Neuronal stem cell (in vitro differentiated cells): ENCODE data around the gene ATP5MC2.
"Not testable (repeated sequence)": the region's sequence is repeated elsewhere in the genome, so short reads cannot be mapped to it uniquely, and the experiment has no call there.

ENCODE experiments used
- DNase-seq: peaks from one replicate; pipeline ENCODE4 v3.0.0-alpha.2; 2013; ENCODE audit warnings: low spot score
- H2AFZ ChIP-seq: one replicate; pipeline ENCODE4 v1.6.1; 2013; ENCODE audit warnings: mild to moderate bottlenecking, low read length, inconsistent platforms
- H2AK5ac ChIP-seq: 2 replicates; pipeline ENCODE4 v1.6.1; 2013; ENCODE audit warnings: low read depth, mild to moderate bottlenecking, inconsistent platforms, low read length, moderate library complexity, mixed read lengths
- H2BK120ac ChIP-seq: 2 replicates; pipeline ENCODE4 v1.6.1; 2013; ENCODE audit warnings: low read depth, mild to moderate bottlenecking, inconsistent platforms, low read length, moderate library complexity, mixed read lengths
- H2BK12ac ChIP-seq: one replicate; pipeline ENCODE4 v1.6.1; 2013; ENCODE audit warnings: low read length, inconsistent platforms
- H2BK15ac ChIP-seq: 2 replicates; pipeline ENCODE4 v1.6.1; 2013; ENCODE audit warnings: mild to moderate bottlenecking, low read length, inconsistent platforms, mixed read lengths
- H2BK5ac ChIP-seq: one replicate; pipeline ENCODE4 v1.6.1; 2013; ENCODE audit warnings: inconsistent platforms, mild to moderate bottlenecking, low read length, moderate library complexity
- H3K14ac ChIP-seq: one replicate; pipeline ENCODE4 v1.6.1; 2013; ENCODE audit warnings: low read length, inconsistent platforms
- H3K18ac ChIP-seq: 2 replicates; pipeline ENCODE4 v1.6.1; 2013; ENCODE audit warnings: low read length, inconsistent platforms
- H3K23ac ChIP-seq: 2 replicates; pipeline ENCODE4 v1.6.1; 2013; ENCODE audit warnings: low read depth, mild to moderate bottlenecking, mixed read lengths, low read length, inconsistent platforms; ENCODE audit not compliant: poor library complexity
- H3K27ac ChIP-seq: replicated peaks from 3 replicates; pipeline ENCODE4 v1.5.1; 2013; ENCODE audit warnings: low read length, inconsistent platforms
- H3K27me3 ChIP-seq, 3 experiments: 2 replicates each; pipeline ENCODE4 v1.6.1; 2013; ENCODE audit warnings: low read length in 3 of 3, mild to moderate bottlenecking in 2 of 3, inconsistent platforms in 1 of 3, low read depth in 1 of 3, mixed read lengths in 1 of 3, moderate library complexity in 1 of 3; ENCODE audit not compliant: control insufficient read depth in 3 of 3, insufficient read depth in 3 of 3
- H3K36me3 ChIP-seq, 2 donors: replicated peaks in 1 of 2; 2 replicates each; pipeline ENCODE4 v1.6.1; 2013; ENCODE audit warnings: low read length in 2 of 2; ENCODE audit not compliant: control insufficient read depth in 2 of 2, insufficient read depth in 2 of 2
- H3K4ac ChIP-seq: 2 replicates; pipeline ENCODE4 v1.6.1; 2013; ENCODE audit warnings: inconsistent platforms, mild to moderate bottlenecking, low read length, moderate library complexity
- H3K4me1 ChIP-seq, 2 donors: 1 replicate in 1 of 2; 2 replicates in 1 of 2; pipeline ENCODE4 v1.6.1; 2013; ENCODE audit warnings: low read length in 2 of 2, low read depth in 1 of 2; ENCODE audit not compliant: control insufficient read depth in 2 of 2, insufficient read depth in 1 of 2
- H3K4me2 ChIP-seq: one replicate; pipeline ENCODE4 v1.6.1; 2013; ENCODE audit warnings: mild to moderate bottlenecking, low read length, inconsistent platforms; ENCODE audit not compliant: insufficient read depth, poor library complexity, severe bottlenecking
- H3K4me3 ChIP-seq, 2 donors: 2 replicates each; pipeline ENCODE4 v1.5.1; 2013; ENCODE audit warnings: low read length in 2 of 2, mild to moderate bottlenecking in 2 of 2, inconsistent platforms in 1 of 2, moderate library complexity in 1 of 2
- H3K79me1 ChIP-seq: one replicate; pipeline ENCODE4 v1.6.1; 2013; ENCODE audit warnings: low read depth, mild to moderate bottlenecking, inconsistent platforms, low read length, moderate library complexity
- H3K9ac ChIP-seq: one replicate; pipeline ENCODE4 v1.6.1; 2013; ENCODE audit warnings: mild to moderate bottlenecking, low read depth, low read length, inconsistent platforms; ENCODE audit not compliant: poor library complexity
- H3K9me3 ChIP-seq, 2 donors: replicated peaks in 1 of 2; 2 replicates each; pipeline versions ENCODE3 to v1.6.1; 2013; ENCODE audit warnings: low read length in 2 of 2, mild to moderate bottlenecking in 2 of 2, inconsistent platforms in 1 of 2, low read depth in 1 of 2, mixed read lengths in 1 of 2, moderate library complexity in 1 of 2; ENCODE audit not compliant: control insufficient read depth in 2 of 2, insufficient read depth in 1 of 2
- H4K8ac ChIP-seq: one replicate; pipeline ENCODE4 v1.6.1; 2013; ENCODE audit warnings: low read depth, mild to moderate bottlenecking, inconsistent platforms, low read length, moderate library complexity
- H4K91ac ChIP-seq: one replicate; pipeline ENCODE4 v1.6.1; 2013; ENCODE audit warnings: low read length, low read depth, mild to moderate bottlenecking, inconsistent platforms; ENCODE audit not compliant: poor library complexity
- WGBS, 2 donors: extraction: QIAGEN DNeasy Blood & Tissue Kit; methylation state at CpG; one replicate each; pipeline ENCODE4 v1.1.7; 2013; ENCODE audit warnings: missing lambda C conversion rate in 2 of 2, mixed read lengths in 1 of 2; ENCODE audit not compliant: insufficient read length in 2 of 2, insufficient replicate concordance in 1 of 2; ENCODE audit errors: extremely low coverage in 2 of 2; 5-methylcytosine and 5-hydroxymethylcytosine counted together

The ATP5MC2 gene

DNA sequence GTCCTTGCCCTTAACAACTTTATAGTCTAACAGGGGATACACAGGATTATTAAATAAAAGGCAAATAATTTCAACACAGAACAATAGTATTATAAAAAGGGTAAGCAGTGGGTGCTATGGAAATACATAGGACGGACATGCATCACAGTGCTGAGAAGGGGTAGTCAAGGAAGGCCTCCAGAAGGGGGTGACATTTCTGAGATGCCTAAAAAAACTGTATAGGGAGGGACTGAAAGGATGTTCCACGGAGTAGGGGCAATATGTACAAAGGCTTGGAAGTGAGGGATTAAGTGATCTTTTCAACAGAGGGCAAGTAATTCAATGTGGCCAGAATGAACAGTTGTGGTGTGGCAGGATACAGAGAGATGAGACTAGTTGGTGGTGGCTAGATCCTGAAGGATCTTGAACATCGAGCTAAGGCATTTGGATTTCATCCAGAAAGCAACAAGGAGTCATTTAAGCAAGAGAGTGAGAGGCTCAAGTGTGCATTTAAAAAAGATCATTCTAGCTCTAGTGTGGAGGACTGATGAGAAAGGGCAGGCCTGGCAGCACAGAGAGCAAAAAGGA is 8.9 kb upstream of the ATP5MC2 start:
- Histone ChIP-seq H2BK12ac (no peak overlapping the region), H2BK120ac (no peak overlapping the region), H3K27ac (no peak overlapping the region), H3K79me1 (no peaks in the 10 kb centered on the region), H3K4me3 (no peak overlapping the region), H2BK15ac (no peak overlapping the region), H3K4ac (no peak overlapping the region), H3K4me2 (no peak overlapping the region), H4K8ac (no peak overlapping the region), H3K36me3 (no peaks in the 10 kb centered on the region), H2AFZ (no peak overlapping the region), H3K18ac (no peak overlapping the region), H3K27me3 (peaks cover 0 to 24% (median 0%) of the 10 kb centered on the region in 3 experiments), H4K91ac (no peak overlapping the region), H3K23ac (no peak overlapping the region), H3K9ac (no peak overlapping the region), H2AK5ac (no peak overlapping the region), H3K4me1 (no peaks in the 10 kb centered on the region), H2BK5ac (no peak overlapping the region), H3K14ac (no peak overlapping the region), H3K9me3 (no peaks in the 10 kb centered on the region)
- WGBS, 2 donors = no CpG with 5 or more reads among the region's 3 CpGs
- DNase-seq = no peak

DNA sequence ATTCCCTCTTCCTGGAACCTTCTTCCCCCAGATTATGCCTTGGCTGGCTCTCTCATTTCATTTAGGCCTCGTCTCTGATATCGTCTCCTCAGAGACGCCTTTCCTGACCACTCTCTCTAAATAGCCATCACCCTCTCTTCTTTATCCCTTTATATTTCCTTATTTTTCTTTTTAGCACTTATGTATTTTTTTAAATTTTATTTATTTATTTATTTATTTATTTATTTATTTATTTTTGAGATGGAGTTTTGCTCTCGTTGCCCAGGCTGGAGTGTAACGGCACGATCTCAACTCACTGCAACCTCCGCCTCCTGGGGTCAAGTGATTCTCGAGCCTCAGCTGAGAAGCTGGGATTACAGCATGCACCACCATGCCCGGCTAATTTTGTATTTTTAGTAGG is 8.1 kb upstream of the ATP5MC2 start:
- Histone ChIP-seq H4K8ac (no peak overlapping the region), H2AFZ (no peak overlapping the region), H2AK5ac (no peak overlapping the region), H3K27ac (no peak overlapping the region), H3K9ac (no peak overlapping the region), H3K18ac (no peak overlapping the region), H3K4me3 (no peak overlapping the region), H3K79me1 (no peaks in the 10 kb centered on the region), H3K36me3 (no peaks in the 10 kb centered on the region), H3K4ac (no peak overlapping the region), H3K23ac (no peak overlapping the region), H4K91ac (no peak overlapping the region), H2BK12ac (no peak overlapping the region), H3K9me3 (no peaks in the 10 kb centered on the region), H2BK5ac (no peak overlapping the region), H2BK120ac (no peak overlapping the region), H3K27me3 (peaks cover 0 to 21% (median 0%) of the 10 kb centered on the region in 3 experiments), H3K4me2 (no peak overlapping the region), H3K4me1 (peaks cover 0 to 1% of the 10 kb centered on the region in 2 donors), H2BK15ac (no peak overlapping the region), H3K14ac (no peak overlapping the region)
- DNase-seq = no peak
- WGBS, 2 donors = no CpG with 5 or more reads among the region's 9 CpGs

DNA sequence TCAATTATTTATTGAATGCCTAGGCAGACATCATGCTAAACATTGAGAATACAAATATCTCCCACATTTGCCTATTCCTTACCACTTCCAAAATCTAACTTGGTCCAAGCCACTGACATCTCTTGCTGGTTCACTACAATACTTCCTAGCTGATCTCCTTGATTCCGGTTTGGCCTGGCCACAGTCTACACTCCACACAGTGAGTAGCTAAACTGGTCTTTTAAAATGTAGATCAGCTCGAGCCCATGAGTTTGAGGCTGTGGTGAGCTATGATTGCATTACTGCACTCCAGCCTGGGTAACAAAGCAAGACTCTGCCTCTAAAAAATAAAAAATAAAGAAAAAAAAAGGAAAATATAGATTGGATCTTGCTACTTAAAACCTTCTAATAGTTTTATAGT is 7.6 kb upstream of the ATP5MC2 start:
- Histone ChIP-seq H2BK120ac (no peak overlapping the region), H2AK5ac (no peak overlapping the region), H4K8ac (no peak overlapping the region), H2BK12ac (no peak overlapping the region), H3K18ac (no peak overlapping the region), H3K36me3 (no peaks in the 10 kb centered on the region), H3K9me3 (no peaks in the 10 kb centered on the region), H3K9ac (no peak overlapping the region), H3K27me3 (peaks cover 0 to 21% (median 0%) of the 10 kb centered on the region in 3 experiments), H3K4ac (no peak overlapping the region), H3K4me2 (no peak overlapping the region), H3K23ac (no peak overlapping the region), H3K27ac (no peak overlapping the region), H4K91ac (no peak overlapping the region), H2AFZ (no peak overlapping the region), H3K14ac (no peak overlapping the region), H2BK5ac (no peak overlapping the region), H3K79me1 (no peaks in the 10 kb centered on the region), H3K4me1 (peaks cover 0 to 2% of the 10 kb centered on the region in 2 donors), H3K4me3 (no peak overlapping the region), H2BK15ac (no peak overlapping the region)
- no peak for DNase-seq
- WGBS, 2 donors = no CpG with 5 or more reads among the region's 2 CpGs

DNA sequence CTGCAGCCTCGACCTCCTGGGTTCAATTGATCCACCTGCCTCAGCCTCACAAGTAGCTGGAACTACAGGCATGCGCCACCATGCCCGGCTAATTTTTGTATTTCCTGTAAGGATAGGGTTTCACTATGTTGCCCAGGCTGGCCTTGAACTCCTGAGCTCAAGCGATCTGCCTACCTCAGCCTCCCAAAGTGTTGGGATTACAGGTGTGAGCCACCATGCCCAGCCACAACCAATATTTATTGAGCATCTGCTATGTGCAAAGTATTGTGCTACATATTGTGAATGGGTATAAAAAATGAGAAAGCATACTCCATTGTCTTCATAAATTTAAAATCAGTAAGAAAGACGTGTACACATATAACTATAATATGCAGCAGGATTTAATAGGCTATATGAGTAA is 4.2 kb upstream of the ATP5MC2 start:
- H2BK15ac ChIP-seq, H3K18ac ChIP-seq, H3K36me3 ChIP-seq, H3K9me3 ChIP-seq, H3K27ac ChIP-seq, H4K91ac ChIP-seq, H3K23ac ChIP-seq, H3K79me1 ChIP-seq, DNase-seq, H3K9ac ChIP-seq, H2BK120ac ChIP-seq, H2AFZ ChIP-seq, H2BK5ac ChIP-seq, H3K4ac ChIP-seq, H4K8ac ChIP-seq, H3K14ac ChIP-seq, H2AK5ac ChIP-seq, H3K27me3 ChIP-seq, H3K4me2 ChIP-seq, H3K4me3 ChIP-seq, H2BK12ac ChIP-seq: not testable (repeated sequence)
- WGBS, 2 donors = no CpG with 5 or more reads among the region's 5 CpGs
- H3K4me1 ChIP-seq = peaks cover 2 to 18% of the 10 kb centered on the region in 2 donors
